ENCODE data around the gene PLEKHS1.

Gene PLEKHS1

GRCh38 chr10:113751181-113751732 lies at the start of gene PLEKHS1:
Gene PLEKHS1, plus strand, starts transcription at chr10:113751682. Its CDS starts 3,596 bp downstream, at chr10:113755278.
- DNase-seq (ENCODE audit: extremely low spot score, insufficient read length, low read depth) (no peak), FAIRE-seq (no peak)

- DNase-seq (ENCODE audit: extremely low spot score, insufficient read length, low read depth) = no peak
- FAIRE-seq = peak; percentile 66
Measured at GRCh38 chr10:113704637-113705343, 46.7 kb upstream of the PLEKHS1 start.

GRCh38 chr10:113705344-113705652 lies 46.2 kb upstream of the PLEKHS1 start:
- DNase-seq (ENCODE audit: extremely low spot score, insufficient read length, low read depth) = no peak
- no peak for FAIRE-seq

GRCh38 chr10:113706623-113707022 lies 44.9 kb upstream of the PLEKHS1 start:
- DNase-seq (ENCODE audit: extremely low spot score, insufficient read length, low read depth) (no peak), FAIRE-seq (no peak)

GRCh38 chr10:113708640-113709039 lies 42.8 kb upstream of the PLEKHS1 start:
- no peak for FAIRE-seq

GRCh38 chr10:113709221-113709838 lies 42.2 kb upstream of the PLEKHS1 start:
- DNase-seq (ENCODE audit: extremely low spot score, insufficient read length, low read depth) (no peak), FAIRE-seq (no peak)

More at GRCh38 chr10:113708640-113709039, 42.8 kb upstream of the PLEKHS1 start:
- no peak for DNase-seq (ENCODE audit: extremely low spot score, insufficient read length, low read depth)

GRCh38 chr10:113711142-113711541 lies 40.3 kb upstream of the PLEKHS1 start:
- DNase-seq (ENCODE audit: extremely low spot score, insufficient read length, low read depth) = no peak
- FAIRE-seq = no peak

- FAIRE-seq = no peak
- DNase-seq (ENCODE audit: extremely low spot score, insufficient read length, low read depth) = no peak
Measured at GRCh38 chr10:113712024-113712423, 39.5 kb upstream of the PLEKHS1 start.

GRCh38 chr10:113712755-113713639 lies 38.5 kb upstream of the PLEKHS1 start:
- no peak for FAIRE-seq
- no peak for DNase-seq (ENCODE audit: extremely low spot score, insufficient read length, low read depth)

GRCh38 chr10:113713640-113713982 lies 37.9 kb upstream of the PLEKHS1 start:
- DNase-seq (ENCODE audit: extremely low spot score, insufficient read length, low read depth) (no peak), FAIRE-seq (no peak)

GRCh38 chr10:113716109-113716910 lies 35.2 kb upstream of the PLEKHS1 start:
- DNase-seq (ENCODE audit: extremely low spot score, insufficient read length, low read depth) (no peak), FAIRE-seq (no peak)

- FAIRE-seq = no peak
- no peak for DNase-seq (ENCODE audit: extremely low spot score, insufficient read length, low read depth)
Measured at GRCh38 chr10:113718969-113719822, 32.3 kb upstream of the PLEKHS1 start.

- FAIRE-seq (no peak), DNase-seq (ENCODE audit: extremely low spot score, insufficient read length, low read depth) (no peak)
Measured at GRCh38 chr10:113720386-113720785, 31.1 kb upstream of the PLEKHS1 start.

GRCh38 chr10:113732160-113732881 lies 19.2 kb upstream of the PLEKHS1 start:
- DNase-seq (ENCODE audit: extremely low spot score, insufficient read length, low read depth) (no peak), FAIRE-seq (no peak)

- DNase-seq (ENCODE audit: extremely low spot score, insufficient read length, low read depth) (no peak), FAIRE-seq (no peak)
Measured at GRCh38 chr10:113732966-113733365, 18.5 kb upstream of the PLEKHS1 start.

- FAIRE-seq = no peak
- DNase-seq (ENCODE audit: extremely low spot score, insufficient read length, low read depth) = no peak
Measured at GRCh38 chr10:113733635-113734034, 17.8 kb upstream of the PLEKHS1 start.

- DNase-seq (ENCODE audit: extremely low spot score, insufficient read length, low read depth) (no peak), FAIRE-seq (no peak)
Measured at GRCh38 chr10:113735913-113736312, 15.6 kb upstream of the PLEKHS1 start.

- no peak for DNase-seq (ENCODE audit: extremely low spot score, insufficient read length, low read depth)
- no peak for FAIRE-seq
Measured at GRCh38 chr10:113736576-113736975, 14.9 kb upstream of the PLEKHS1 start.

All from GM18507 (cell line).